Ammon's horn (tissue), 1 donor: ENCODE results near the gene FHOD3.

Source experiments
- DNase-seq: peaks from one replicate; pipeline ENCODE4 v3.0.0-alpha.2; 2016; ENCODE audit warnings: low spot score

FHOD3 gene

DNA sequence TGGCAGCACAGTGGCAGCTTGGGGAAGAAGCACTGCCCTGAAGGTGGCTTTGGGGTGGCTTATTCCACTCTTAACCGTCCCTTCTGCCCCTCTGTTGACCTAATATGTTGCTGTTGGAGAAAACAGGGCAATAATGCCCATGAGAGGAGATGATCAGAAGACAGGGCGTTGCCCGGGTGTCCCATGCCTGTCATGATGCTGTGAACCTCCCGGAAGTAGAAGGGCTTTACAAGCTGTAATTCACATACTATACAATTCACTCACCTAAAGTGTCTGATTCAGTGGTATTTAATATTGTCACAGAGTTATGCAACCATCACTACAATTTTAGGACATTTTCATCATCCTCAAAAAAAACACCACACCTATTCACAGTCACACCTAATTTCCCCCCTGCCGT, 112.3 kb downstream of the FHOD3 start:
- DNase-seq: no peak

DNA sequence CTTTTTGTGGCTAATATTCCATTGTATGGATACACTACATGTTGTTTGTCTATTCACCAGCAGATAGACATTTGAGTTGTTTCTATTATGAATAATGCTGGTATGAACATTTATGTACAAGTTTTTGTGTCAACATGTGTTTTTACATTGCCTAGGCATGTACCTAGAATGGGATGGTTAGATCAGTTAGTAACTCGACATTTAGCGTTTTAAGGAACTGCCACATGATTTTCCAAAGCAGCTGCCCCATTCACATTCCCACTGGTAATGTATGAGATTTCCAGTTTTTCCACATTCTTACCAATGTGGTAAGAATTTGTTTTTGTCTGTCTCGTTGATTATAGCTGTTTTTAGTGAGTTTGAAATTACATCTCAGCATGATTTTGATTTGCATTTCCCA, 112.8 kb downstream of the FHOD3 start:
- no peak for DNase-seq

DNA sequence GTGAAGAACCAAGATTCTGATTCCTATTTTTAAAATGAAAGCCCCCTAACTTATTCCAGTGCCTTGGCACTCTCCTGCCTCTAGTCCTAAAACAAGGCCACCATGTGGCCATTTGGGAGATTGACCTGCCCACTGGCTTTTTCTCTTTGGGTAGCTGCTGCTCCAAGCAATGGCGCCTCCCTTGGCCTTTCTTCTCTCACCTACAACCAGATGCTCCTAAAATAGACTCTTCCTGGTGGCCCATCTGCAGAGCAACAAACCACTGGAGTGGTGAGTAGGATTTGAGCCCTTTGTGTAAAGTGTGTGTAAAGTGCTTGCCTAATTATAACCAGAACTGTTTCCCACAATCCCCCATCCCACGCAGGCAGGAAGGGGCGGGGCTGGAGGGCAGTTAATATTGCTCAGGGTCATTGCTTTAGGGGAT, 114.2 kb downstream of the FHOD3 start:
- no peak for DNase-seq

DNA sequence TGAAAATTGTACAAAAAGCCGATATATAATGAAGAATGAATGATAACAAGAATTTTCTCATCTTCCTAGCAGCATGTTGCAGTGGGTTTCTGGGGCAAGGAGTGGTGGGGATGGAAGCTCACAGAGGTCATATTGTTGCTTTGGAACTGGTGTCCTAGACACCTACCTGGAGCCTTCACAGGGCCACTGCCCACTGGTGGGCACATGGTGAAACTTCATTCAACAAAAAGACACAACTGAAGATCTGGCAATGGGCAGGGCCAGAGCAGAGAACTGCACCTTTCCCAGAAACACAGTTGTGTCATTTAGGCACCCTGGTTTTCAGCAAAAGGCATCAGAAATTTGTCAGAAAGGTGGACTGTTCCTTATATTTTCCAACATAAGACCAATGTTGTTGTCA, 115.3 kb downstream of the FHOD3 start:
- no peak for DNase-seq

DNA sequence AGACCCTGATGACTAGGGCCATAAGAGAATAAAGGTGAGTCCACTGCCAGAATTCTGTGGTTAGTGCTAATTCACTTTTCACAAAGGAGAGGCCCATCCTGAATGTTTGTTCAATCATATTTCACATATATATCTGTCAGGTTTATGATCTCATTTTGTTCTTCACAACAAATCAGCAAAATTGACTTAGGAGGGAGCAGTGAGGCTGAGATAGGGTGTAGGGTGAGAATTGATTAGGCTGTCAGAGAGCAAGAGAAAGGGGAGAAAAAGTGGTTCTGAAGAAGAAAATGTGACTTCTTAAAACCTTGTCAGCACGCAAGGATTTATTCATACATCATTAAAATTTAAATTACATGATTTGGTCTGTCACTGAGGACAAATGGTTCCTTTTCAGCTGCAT, 117.7 kb downstream of the FHOD3 start:
- no peak for DNase-seq

DNA sequence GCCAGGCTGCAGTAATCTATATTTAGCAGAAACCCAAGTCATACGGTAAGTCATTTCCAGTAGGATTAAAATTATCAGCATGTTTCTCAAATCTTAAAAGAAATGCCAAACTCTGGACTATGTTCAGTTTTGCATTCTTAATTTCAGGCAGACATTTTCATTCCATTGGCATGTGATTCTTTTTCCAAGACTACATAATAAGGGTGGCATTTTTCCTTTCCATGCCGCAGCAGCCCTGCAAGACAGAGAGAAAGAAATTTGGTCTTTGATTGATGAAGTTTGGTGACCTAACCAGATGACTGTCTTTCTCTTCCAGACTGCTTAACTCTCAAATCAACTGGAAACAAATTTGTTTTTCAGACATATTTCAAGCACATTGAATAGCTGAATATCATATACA, 118.1 kb downstream of the FHOD3 start:
- DNase-seq: no peak

DNA sequence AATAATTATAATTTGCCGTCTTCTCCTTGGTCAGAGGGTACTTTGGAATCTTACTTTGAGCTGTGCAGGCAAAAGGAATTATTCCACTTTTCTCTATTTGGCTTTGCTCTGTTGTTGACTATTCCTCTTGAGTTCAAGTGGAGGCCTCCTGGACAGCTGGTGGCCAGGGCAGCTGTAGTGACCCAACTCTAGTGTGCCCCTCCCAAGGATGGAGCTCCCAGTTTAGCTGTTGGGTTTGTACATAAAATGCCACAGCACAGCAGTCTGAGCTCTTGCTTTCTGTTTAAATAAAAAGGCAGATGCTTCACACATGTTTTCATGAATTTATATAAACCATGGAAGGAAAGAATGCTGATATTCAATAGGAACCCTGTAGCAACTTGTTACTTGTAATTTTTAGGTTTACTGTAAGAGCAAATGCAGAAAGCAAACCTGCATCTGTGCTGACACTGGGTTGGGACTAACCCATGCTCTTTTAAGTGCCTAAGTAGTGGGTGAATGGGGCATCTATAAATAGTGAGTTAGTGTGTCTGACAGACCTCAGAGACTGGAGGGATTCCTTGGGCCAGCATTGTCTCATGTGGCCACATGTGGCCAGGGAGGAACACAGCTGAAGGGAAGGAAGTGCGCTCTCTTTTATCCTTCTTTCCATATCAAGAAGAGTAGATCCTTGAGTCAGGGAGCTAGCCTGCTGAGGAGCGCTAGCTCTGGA, 121.8 kb downstream of the FHOD3 start:
- no peak for DNase-seq

DNA sequence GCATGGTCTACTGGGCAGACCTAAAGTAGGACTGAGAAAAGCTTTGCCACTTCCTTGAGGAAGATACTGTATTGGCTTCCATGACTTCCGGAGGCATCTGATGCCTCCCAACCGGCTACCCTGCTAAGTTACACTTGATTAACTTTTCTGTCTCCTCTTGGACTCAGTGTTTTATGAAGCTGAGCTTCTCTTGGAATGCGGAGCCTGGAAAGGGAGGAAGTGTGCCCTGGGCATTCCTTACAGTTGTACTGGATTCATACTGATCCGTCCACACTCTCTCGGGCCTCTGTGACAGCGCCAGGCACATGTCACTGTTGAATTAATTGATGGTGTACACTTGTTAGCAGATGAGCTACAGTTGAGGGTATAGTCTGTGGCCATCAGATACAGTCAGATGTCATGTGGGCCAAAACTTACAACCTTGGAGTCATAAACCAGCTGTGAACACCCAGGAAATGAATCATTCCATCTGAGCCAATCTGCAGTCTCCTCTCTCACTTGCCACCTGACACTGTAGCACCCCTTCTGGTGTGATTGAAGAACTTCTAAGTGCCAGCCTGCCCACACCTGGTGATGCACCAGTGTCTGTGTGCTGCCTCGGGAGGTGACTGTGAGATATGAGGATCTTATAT, 122.5 kb downstream of the FHOD3 start:
- DNase-seq: no peak

DNA sequence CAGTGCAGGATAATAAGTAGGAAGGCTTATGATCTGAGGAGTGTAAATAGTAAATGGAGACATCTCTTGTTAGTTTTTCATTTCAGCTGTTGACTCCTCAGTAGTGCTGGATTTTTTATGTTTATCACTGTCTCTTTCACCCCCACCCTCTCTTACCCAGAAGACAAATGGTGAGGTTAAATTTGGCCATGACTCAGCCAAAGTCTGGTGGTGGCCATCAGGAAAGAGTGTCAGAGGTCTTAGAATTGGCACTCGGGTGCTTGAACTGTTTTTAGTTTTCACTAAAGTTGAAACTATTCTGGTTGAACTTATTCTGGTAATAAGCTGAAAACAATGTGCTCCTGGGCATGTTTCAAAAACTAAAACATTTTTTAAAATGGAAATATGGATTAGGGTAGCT, 123.3 kb downstream of the FHOD3 start:
- DNase-seq: no peak

DNA sequence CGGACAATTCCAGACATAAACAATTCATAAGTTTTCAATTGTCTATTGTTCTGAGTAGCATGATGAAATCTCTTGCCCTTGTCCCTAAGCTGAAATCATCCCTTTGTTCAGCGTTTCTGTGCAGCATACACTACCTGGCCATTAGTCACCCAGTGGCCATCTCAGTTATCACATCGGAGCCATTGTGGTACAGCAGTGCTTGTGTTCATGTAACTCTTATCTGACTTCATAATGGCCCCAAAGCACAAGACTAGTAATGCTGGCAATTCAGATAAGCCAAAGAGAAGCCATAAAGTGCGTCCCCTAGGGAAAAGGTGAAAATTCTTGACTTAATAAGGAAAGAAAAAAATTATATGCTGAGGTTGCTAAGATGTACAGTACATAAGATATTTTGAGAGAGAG, 127.2 kb downstream of the FHOD3 start:
- DNase-seq: no peak

DNA sequence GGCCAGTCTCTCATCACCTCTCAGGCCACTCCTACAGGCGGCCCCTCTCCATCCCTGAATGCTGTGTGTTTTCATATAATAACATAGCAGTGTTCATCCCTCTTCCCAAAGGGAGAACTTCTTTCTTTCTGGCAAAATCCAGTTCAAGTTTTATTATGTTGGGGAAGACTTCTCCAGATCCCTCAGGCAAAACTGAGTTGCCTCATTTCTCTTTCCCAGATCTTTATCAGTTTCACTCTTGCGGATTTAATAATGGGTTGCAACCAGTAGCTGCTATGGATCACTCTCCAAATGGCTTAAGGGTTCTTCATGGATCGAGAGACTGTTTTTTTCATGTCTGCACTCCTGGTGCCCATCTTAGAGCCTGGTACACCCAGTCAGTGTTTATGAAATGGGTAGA, 129.9 kb downstream of the FHOD3 start:
- no peak for DNase-seq

DNA sequence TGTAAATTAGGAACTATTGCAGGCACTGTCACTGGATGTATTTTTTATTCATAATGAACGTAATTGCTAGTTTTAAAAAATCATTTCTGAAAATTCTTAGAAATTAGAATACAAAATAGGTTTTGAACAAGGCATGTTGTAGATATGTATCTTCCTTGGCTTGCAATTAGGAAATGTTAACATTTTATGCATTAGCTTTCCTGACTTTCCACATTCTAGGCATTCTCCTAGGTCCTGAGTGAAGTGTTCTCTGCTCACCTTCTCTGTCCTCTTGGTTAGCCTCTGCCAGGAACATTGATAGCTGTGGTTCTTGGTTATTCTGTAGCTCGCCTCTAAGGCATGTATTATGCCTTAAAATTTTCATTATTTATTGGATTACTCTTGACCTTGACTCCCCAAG, 130.3 kb downstream of the FHOD3 start:
- DNase-seq: no peak

DNA sequence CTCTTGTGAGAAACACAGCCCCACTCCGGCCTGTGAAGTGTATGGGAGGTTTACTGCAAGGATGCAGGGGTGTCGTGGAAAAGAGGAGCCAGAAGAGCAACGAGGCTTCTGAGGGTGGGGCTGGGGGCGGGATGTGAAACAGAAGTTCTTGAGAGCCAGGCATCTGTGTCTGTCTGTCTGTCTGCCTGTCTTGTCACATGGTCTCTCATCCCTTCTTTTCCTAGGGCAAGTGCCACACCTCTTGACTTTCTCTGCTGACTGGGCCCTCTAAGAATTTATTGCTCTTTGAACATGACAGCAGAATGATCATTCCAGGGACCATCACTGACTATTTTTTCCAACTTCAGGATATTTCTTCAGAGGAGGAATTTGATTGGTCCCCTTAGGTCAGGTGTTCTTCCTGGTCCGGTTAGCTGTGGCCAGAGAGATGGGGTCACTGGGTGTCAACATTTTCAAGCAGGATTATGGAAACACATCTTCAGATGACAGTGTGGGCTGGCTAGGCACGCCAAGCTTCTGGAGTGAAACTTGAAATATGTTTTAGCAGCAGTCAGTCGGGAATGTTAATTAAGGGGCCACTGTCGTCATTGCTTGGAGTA, 131.0 kb downstream of the FHOD3 start:
- no peak for DNase-seq

DNA sequence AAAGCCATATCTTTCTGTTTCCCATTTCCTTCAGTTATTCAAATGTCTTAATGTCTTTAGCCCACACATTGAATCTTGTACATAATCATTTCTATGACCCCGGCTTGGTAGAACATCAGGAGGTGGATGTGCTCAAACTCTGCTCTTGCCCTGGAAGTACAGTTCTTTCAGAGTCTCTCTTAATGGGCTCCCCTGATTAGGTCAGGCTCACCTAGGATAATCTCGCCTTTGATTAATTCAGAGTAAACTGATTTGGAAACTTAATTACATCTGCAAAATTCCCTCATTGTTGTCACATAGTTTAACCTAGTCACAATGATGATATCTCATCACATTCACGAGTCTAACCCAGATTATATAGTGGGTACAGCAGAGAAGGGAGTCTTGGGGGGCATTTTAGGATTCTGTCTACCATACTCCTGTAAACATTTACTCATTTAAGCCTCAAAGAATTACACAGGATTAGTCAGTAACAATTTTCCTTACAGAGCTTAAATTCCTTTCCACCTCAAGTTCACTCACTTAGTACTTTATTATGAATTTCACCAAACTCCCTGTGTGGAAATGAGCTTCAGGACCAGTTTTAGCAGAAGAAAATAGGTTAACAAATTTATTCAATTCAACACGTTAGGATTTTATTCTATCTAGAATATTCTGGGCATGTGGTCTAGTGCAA, 135.5 kb downstream of the FHOD3 start:
- no peak for DNase-seq

DNA sequence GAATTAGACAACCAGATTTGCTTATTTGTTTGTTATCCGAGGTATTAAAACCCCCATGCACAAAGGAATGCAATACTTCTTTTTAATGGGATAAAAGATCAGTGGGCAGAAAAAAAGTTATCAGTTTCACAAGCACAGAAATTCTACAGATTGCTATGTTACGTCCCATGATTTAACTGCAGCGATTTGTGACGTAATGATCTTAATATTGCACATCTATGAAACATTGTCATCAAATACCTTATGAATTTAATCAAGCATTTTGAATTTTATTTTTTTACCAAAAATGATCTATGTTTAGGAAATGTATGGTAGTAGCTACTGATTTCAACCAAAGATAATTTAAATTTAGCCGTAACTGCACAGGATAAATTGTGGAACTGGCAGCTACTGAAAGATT, 138.9 kb downstream of the FHOD3 start:
- no peak for DNase-seq

DNA sequence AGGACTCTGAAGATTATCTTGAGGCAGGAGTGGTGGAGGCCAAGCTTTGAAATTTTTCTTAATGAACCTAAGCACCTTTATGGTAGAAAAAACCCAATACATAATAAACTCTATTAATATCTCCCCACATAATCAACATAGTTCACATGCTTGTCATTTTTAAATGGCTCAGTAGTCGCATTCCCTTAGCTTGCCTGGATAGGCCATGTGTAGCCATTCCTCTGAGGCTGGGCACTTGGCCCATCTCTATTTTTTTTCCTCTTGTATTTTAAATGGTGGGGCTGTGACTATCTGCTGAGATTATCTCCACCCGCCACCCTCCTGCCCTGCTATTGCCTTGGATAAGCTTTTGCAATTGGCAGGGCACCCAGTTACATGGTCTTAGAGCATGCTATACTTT, 143.1 kb downstream of the FHOD3 start:
- no peak for DNase-seq

DNA sequence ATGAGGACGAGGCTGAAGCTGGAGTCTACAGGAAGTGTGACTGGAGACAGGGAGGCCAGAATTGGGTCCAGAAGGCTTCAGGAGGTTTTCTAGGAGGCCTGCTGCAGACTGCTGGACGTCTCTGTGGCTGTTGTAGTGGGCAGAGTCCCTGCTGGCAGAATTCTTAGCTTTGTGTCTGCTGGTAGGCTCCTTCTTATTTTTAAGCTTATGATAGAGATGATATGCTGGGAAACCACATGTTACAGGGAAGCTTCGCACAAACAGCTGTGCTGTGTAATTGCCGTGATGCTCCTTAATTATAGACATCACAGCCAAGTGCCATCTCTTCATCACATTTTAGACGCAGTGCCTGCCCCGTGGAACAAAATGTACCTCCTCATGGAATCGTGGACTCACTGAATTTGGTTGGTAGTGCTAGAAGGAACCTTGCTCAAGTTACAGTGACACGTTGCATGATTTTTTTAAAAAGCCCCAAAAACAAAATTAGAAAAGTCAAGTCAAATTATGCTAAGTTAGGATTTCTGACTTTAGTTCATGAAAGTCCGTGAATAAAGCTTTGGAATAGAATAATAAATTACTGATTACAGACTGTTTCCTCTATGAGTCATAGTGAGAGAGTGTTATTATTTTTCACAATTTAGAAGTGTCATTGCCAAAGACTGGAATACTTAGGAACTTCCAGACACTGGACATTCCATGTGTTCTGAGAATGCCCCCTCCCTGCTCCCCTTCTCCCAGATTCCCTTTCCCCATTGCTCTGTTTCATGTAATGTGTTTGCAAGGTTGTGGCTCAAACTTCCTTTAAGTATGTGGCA, 144.1 kb downstream of the FHOD3 start:
- DNase-seq: no peak

DNA sequence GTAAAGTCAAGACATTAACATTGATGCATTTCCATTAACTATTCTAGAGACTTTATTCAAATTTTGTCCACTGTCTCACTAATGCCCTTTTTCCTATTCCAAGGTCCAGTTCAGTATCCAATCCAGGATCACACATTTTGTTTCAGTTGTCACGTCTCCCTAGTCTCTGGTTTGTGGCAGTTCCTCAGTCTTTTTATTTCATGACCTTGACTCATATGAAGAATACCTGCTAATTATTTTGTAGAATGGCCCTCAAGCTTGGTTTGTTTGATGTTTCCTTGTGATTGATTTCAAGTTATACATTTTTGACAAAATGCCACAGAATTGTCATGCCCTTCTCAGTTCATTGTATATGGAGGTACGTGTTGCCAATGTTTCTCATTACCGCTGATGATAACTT, 145.2 kb downstream of the FHOD3 start:
- DNase-seq: no peak

DNA sequence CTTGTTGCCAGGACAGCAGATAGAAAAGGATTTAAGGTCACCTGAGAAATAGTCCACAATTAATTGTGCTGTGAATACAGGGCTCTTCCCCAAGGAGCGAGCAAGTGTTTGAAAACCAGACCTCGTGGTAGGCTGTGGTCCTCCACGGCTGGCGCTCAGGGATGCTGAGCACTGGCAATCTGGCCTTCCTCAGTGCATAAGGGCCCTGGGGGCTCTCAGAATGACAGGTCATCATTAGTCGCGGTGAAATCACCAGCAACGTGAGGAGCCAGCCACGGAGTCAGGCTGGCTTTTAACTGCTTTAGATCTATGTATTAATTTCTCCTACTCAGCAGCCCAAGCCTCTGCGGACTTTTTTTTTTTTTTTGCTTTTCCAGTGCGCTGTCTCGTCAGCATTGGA, 148.5 kb downstream of the FHOD3 start:
- no peak for DNase-seq

DNA sequence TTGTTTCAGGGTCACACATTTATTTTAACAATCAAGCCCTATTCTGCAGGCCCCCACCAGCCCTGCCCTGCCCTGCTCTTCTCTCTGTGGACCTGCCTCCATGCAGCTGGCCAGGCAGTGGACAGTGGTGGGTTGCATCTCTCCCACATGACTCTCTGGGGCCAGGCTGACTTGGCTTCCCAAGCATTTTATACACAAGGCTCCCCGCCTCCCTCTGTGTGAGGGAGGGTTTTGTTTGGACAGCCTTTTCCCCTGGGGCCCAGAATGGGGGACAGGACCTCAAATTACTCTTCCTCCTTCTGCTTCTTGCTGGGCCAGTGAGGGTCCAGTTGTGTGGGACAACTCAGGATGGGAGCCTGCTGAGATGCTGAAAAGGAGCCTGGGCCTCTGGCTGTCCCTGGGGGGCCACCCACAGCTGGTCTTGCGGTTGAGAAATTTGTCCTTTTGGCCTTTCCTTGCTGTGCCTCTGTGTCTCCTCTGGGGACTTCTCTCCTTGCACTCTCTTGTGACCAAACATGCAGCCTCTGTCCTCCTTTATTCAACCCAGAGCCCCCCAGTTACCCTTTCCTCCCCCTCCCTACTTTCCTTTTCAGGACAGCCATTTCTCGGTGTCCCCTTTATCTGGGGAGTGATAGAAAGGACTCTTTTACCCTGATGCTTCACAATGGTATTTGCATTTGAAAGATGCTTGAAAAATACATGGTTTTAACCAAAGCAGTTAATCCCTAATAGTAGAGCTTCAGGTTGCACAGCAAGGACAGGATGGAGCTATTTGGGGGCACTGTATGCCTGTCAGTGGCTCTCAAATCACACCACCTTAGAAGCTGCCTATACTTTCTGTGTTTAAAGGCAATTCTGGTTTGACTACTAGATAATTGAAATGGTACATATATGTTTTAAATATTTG, 151.1 kb downstream of the FHOD3 start:
- no peak for DNase-seq

DNA sequence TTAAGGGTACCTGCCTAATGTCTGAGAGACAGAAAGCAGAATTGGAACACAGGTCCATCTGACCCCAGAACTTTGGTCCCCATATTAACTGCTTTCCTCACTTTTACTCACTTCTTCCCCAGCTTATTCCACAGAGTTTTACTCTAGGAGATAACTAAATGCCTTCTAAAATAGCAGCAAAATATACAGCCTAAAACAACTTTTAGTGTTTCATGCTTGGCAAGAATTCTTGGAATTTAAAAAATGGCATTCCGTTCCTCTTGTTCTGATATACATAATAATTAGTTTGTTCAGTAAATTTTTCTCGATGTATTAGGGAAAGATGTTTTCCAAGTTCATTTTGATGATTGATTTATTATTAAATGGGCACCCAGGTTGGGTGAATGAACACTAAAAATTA, 151.9 kb downstream of the FHOD3 start:
- no peak for DNase-seq
